Stimulated activated naive CD8-positive, alpha-beta T cell treated with anti-CD3 and anti-CD28 coated beads, Interleukin-15, Interleukin-2, amounts not matched to agents 100 ng/mL and 50 ng/mL, for 24 hours (primary cell): Measurements from ENCODE around the gene SLC35F4.

Source experiments
- H3K27ac Mint-ChIP-seq: one replicate; pipeline ENCODE4 v1.8.0; 2021; ENCODE audit warnings: mild to moderate bottlenecking, mixed read lengths
- H3K27me3 Mint-ChIP-seq: one replicate; pipeline ENCODE4 v1.8.0; 2021; ENCODE audit warnings: mixed read lengths
- H3K36me3 Mint-ChIP-seq: one replicate; pipeline ENCODE4 v1.8.0; 2021; ENCODE audit warnings: low read depth, mixed read lengths
- H3K4me1 Mint-ChIP-seq: one replicate; pipeline ENCODE4 v1.8.0; 2021; ENCODE audit warnings: low read depth, mixed read lengths
- H3K4me3 Mint-ChIP-seq: one replicate; pipeline ENCODE4 v1.8.0; 2021; ENCODE audit warnings: mild to moderate bottlenecking, mixed read lengths
- H3K9me3 Mint-ChIP-seq: one replicate; pipeline ENCODE4 v1.8.0; 2021; ENCODE audit warnings: mixed read lengths

SLC35F4 gene

GRCh38 chr14:57611555-57612075, 254.3 kb downstream of the SLC35F4 start:
- no peak overlapping the region for H3K4me3 Mint-ChIP-seq
- peaks cover 15% of the 10 kb centered on the region for H3K9me3 Mint-ChIP-seq
- H3K27me3 Mint-ChIP-seq = peaks cover 4% of the 10 kb centered on the region
- H3K27ac Mint-ChIP-seq = no peak overlapping the region
- H3K4me1 Mint-ChIP-seq = no peaks in the 10 kb centered on the region
- no peaks in the 10 kb centered on the region for H3K36me3 Mint-ChIP-seq

- no peak overlapping the region for H3K27ac Mint-ChIP-seq
- H3K36me3 Mint-ChIP-seq = no peaks in the 10 kb centered on the region
- peaks cover 4% of the 10 kb centered on the region for H3K27me3 Mint-ChIP-seq
- H3K4me3 Mint-ChIP-seq = no peak overlapping the region
- H3K9me3 Mint-ChIP-seq = peaks cover 19% of the 10 kb centered on the region
- no peaks in the 10 kb centered on the region for H3K4me1 Mint-ChIP-seq
These were observed 255.3 kb downstream of the SLC35F4 start for GRCh38 chr14:57610631-57611030.

GRCh38 chr14:57609192-57610075, 256.5 kb downstream of the SLC35F4 start:
- H3K4me1 Mint-ChIP-seq = no peaks in the 10 kb centered on the region
- H3K9me3 Mint-ChIP-seq = peaks cover 19% of the 10 kb centered on the region
- no peak overlapping the region for H3K27ac Mint-ChIP-seq
- peaks cover 4% of the 10 kb centered on the region for H3K27me3 Mint-ChIP-seq
- H3K4me3 Mint-ChIP-seq = no peak overlapping the region
- H3K36me3 Mint-ChIP-seq = no peaks in the 10 kb centered on the region

GRCh38 chr14:57607086-57607485, 258.8 kb downstream of the SLC35F4 start:
- no peak overlapping the region for H3K4me3 Mint-ChIP-seq
- no peak overlapping the region for H3K27ac Mint-ChIP-seq
- no peaks in the 10 kb centered on the region for H3K36me3 Mint-ChIP-seq
- no peaks in the 10 kb centered on the region for H3K4me1 Mint-ChIP-seq
- H3K27me3 Mint-ChIP-seq = peaks cover 5% of the 10 kb centered on the region
- peaks cover 23% of the 10 kb centered on the region for H3K9me3 Mint-ChIP-seq

- Mint-ChIP-seq H3K4me1 (no peaks in the 10 kb centered on the region), H3K27me3 (no peaks in the 10 kb centered on the region), H3K36me3 (no peaks in the 10 kb centered on the region), H3K27ac (no peak overlapping the region), H3K9me3 (peaks cover 7% of the 10 kb centered on the region), H3K4me3 (no peak overlapping the region)
These were observed 282.5 kb downstream of the SLC35F4 start for GRCh38 chr14:57583396-57583795.

GRCh38 chr14:57582746-57583145, 283.1 kb downstream of the SLC35F4 start:
- peaks cover 7% of the 10 kb centered on the region for H3K9me3 Mint-ChIP-seq
- no peak overlapping the region for H3K4me3 Mint-ChIP-seq
- H3K27ac Mint-ChIP-seq = no peak overlapping the region
- no peaks in the 10 kb centered on the region for H3K36me3 Mint-ChIP-seq
- no peaks in the 10 kb centered on the region for H3K27me3 Mint-ChIP-seq
- H3K4me1 Mint-ChIP-seq = no peaks in the 10 kb centered on the region

GRCh38 chr14:57578801-57579200, 287.1 kb downstream of the SLC35F4 start:
- no peaks in the 10 kb centered on the region for H3K4me1 Mint-ChIP-seq
- H3K36me3 Mint-ChIP-seq = no peaks in the 10 kb centered on the region

GRCh38 chr14:57576498-57576897, 289.4 kb downstream of the SLC35F4 start:
- Mint-ChIP-seq H3K9me3 (no peaks in the 10 kb centered on the region), H3K27ac (no peak overlapping the region), H3K4me3 (no peak overlapping the region), H3K27me3 (no peaks in the 10 kb centered on the region), H3K36me3 (no peaks in the 10 kb centered on the region), H3K4me1 (no peaks in the 10 kb centered on the region)

More at GRCh38 chr14:57578801-57579200, 287.1 kb downstream of the SLC35F4 start:
- Mint-ChIP-seq H3K9me3 (peaks cover 3% of the 10 kb centered on the region), H3K27ac (no peak overlapping the region), H3K27me3 (no peaks in the 10 kb centered on the region), H3K4me3 (no peak overlapping the region)

- H3K4me3 Mint-ChIP-seq = no peak overlapping the region
- H3K4me1 Mint-ChIP-seq = no peaks in the 10 kb centered on the region
- no peaks in the 10 kb centered on the region for H3K36me3 Mint-ChIP-seq
- H3K27me3 Mint-ChIP-seq = no peaks in the 10 kb centered on the region
- no peak overlapping the region for H3K27ac Mint-ChIP-seq
- H3K9me3 Mint-ChIP-seq = no peaks in the 10 kb centered on the region
These were observed 290.4 kb downstream of the SLC35F4 start for GRCh38 chr14:57575482-57575881.

- H3K4me3 Mint-ChIP-seq = no peak overlapping the region
- no peaks in the 10 kb centered on the region for H3K36me3 Mint-ChIP-seq
- H3K4me1 Mint-ChIP-seq = no peaks in the 10 kb centered on the region
- no peaks in the 10 kb centered on the region for H3K9me3 Mint-ChIP-seq
- H3K27ac Mint-ChIP-seq = no peak overlapping the region
- no peaks in the 10 kb centered on the region for H3K27me3 Mint-ChIP-seq
These were observed 291.1 kb downstream of the SLC35F4 start for GRCh38 chr14:57574617-57575288.

GRCh38 chr14:57573173-57573572, 292.7 kb downstream of the SLC35F4 start:
- H3K27ac Mint-ChIP-seq = no peak overlapping the region
- H3K27me3 Mint-ChIP-seq = no peaks in the 10 kb centered on the region
- H3K4me3 Mint-ChIP-seq = no peak overlapping the region
- H3K9me3 Mint-ChIP-seq = no peaks in the 10 kb centered on the region
- no peaks in the 10 kb centered on the region for H3K36me3 Mint-ChIP-seq
- no peaks in the 10 kb centered on the region for H3K4me1 Mint-ChIP-seq

GRCh38 chr14:57568554-57568953, 297.3 kb downstream of the SLC35F4 start:
- no peaks in the 10 kb centered on the region for H3K27me3 Mint-ChIP-seq
- no peaks in the 10 kb centered on the region for H3K36me3 Mint-ChIP-seq
- no peaks in the 10 kb centered on the region for H3K9me3 Mint-ChIP-seq
- no peak overlapping the region for H3K27ac Mint-ChIP-seq
- no peak overlapping the region for H3K4me3 Mint-ChIP-seq
- no peaks in the 10 kb centered on the region for H3K4me1 Mint-ChIP-seq

GRCh38 chr14:57567220-57567619, 298.7 kb downstream of the SLC35F4 start:
- no peaks in the 10 kb centered on the region for H3K9me3 Mint-ChIP-seq
- H3K27me3 Mint-ChIP-seq = no peaks in the 10 kb centered on the region
- H3K4me1 Mint-ChIP-seq = no peaks in the 10 kb centered on the region
- no peaks in the 10 kb centered on the region for H3K36me3 Mint-ChIP-seq
- no peak overlapping the region for H3K27ac Mint-ChIP-seq
- no peak overlapping the region for H3K4me3 Mint-ChIP-seq

- H3K27me3 Mint-ChIP-seq = no peaks in the 10 kb centered on the region
- no peak overlapping the region for H3K27ac Mint-ChIP-seq
- H3K36me3 Mint-ChIP-seq = no peaks in the 10 kb centered on the region
- no peaks in the 10 kb centered on the region for H3K9me3 Mint-ChIP-seq
- H3K4me1 Mint-ChIP-seq = no peaks in the 10 kb centered on the region
- no peak overlapping the region for H3K4me3 Mint-ChIP-seq
These were observed 305.2 kb downstream of the SLC35F4 start for GRCh38 chr14:57560681-57561080.

- Mint-ChIP-seq H3K36me3 (no peaks in the 10 kb centered on the region), H3K27me3 (no peaks in the 10 kb centered on the region), H3K27ac (no peak overlapping the region), H3K4me1 (no peaks in the 10 kb centered on the region), H3K4me3 (no peak overlapping the region), H3K9me3 (no peaks in the 10 kb centered on the region)
These were observed 306.3 kb downstream of the SLC35F4 start for GRCh38 chr14:57559576-57559975.
